Measurements from ENCODE around the gene GDF10. TPM values are rescaled to one million over a fixed set of nuclear protein-coding genes. Genes with fewer than 3 reads are reported as not detected.

The GDF10 gene
- total and polyA plus RNA-seq, 2 donors (not counting 3 experiments of a cell fraction or from before 2014, with no cell fraction given) = not detected

GRCh38 chr10:47336387-47337134, 36.6 kb downstream of the GDF10 start:
- Histone ChIP-seq H4K20me1 (replicated peaks; ENCODE audit: control insufficient read depth, extremely low read depth, insufficient read depth, low read length) (no peaks in the 10 kb centered on the region), H3K4me1 (ENCODE audit: control insufficient read depth, extremely low read depth, insufficient read depth, low read length) (no peaks in the 10 kb centered on the region), H3K4me2 (ENCODE audit: insufficient read depth, low read length) (no peak overlapping the region), H3K4me3 (replicated peaks in 1 of 3; ENCODE audit: insufficient read depth in 1 of 3, low read depth in 1 of 3, low read length in 3 of 3) (no peak overlapping the region), H3K9me1 (replicated peaks; ENCODE audit: control insufficient read depth, extremely low read depth, insufficient read depth, low read length) (no peaks in the 10 kb centered on the region), H3K79me2 (ENCODE audit: control insufficient read depth, insufficient read depth, low read length) (no peaks in the 10 kb centered on the region), H3K27me3 (ENCODE audit: control insufficient read depth in 2 of 2, insufficient read depth in 2 of 2, low read length in 2 of 2) (peaks cover 0 to 8% of the 10 kb centered on the region in 2 experiments), H3K9me3 (replicated peaks; ENCODE audit: control insufficient read depth, insufficient read depth, low read length) (no peaks in the 10 kb centered on the region), H3K9ac (replicated peaks; ENCODE audit: extremely low read depth, insufficient read depth, low read length) (no peak overlapping the region), H3K27ac (ENCODE audit: insufficient read depth, low read depth, low read length) (no peak overlapping the region), H3K36me3 (ENCODE audit: control insufficient read depth in 2 of 2, extremely low read depth in 1 of 2, insufficient read depth in 2 of 2, low read length in 2 of 2) (no peaks in the 10 kb centered on the region), H2AFZ (ENCODE audit: low read depth, low read length) (no peak overlapping the region)
- ChIA-PET CTCF (no interaction called here), POLR2A (no interaction called here)
- FAIRE-seq (no peak), DNase-seq (ENCODE audit: low read depth, low spot score) (no peak)
- no TSS peak for BruUV-seq (replicated peaks)
- dilution Hi-C loops (cut with MboI; ENCODE audit: extremely low pct_ligation_motif_present, low sequenced_read_pairs) = no loop called here
- intact Hi-C loops (cut with micrococcal nuclease) = no loop called here
- TF ChIP-seq POLR2AphosphoS5 (IDR thresholded peaks at IDR 0.05; ENCODE audit: insufficient read depth, low read depth, low read length) = no peak
- no peak for TF ChIP-seq MYC (IDR thresholded peaks at IDR 0.05; ENCODE audit: low read depth, low read length)
- no peak for TF ChIP-seq EZH2 (IDR thresholded peaks at IDR 0.05; ENCODE audit: borderline replicate concordance, low read depth, low read length, severe bottlenecking)
- no peak for TF ChIP-seq GATA2 (IDR thresholded peaks at IDR 0.05; ENCODE audit: insufficient read depth, insufficient read length, low read depth, low read length)

GRCh38 chr10:47337310-47337709, 37.3 kb downstream of the GDF10 start:
- no peaks in the 10 kb centered on the region for H3K9me3 ChIP-seq (replicated peaks; ENCODE audit: control insufficient read depth, insufficient read depth, low read length)
- BruUV-seq (replicated peaks) = no TSS peak
- peaks cover 0 to 8% of the 10 kb centered on the region in 2 experiments for H3K27me3 ChIP-seq (ENCODE audit: control insufficient read depth in 2 of 2, insufficient read depth in 2 of 2, low read length in 2 of 2)
- no peak overlapping the region for H3K9ac ChIP-seq (replicated peaks; ENCODE audit: extremely low read depth, insufficient read depth, low read length)
- ChIA-PET CTCF (interaction anchor here (2.1 kb wide), 1 partner anchor 290 kb away, joined by 8 read pairs; no protein-coding TSS in a partner anchor), POLR2A (no interaction called here)
- no peak overlapping the region for H3K27ac ChIP-seq (ENCODE audit: insufficient read depth, low read depth, low read length)
- H3K4me1 ChIP-seq (ENCODE audit: control insufficient read depth, extremely low read depth, insufficient read depth, low read length) = no peaks in the 10 kb centered on the region
- H3K4me2 ChIP-seq (ENCODE audit: insufficient read depth, low read length) = no peak overlapping the region
- H2AFZ ChIP-seq (ENCODE audit: low read depth, low read length) = no peak overlapping the region
- H3K36me3 ChIP-seq (ENCODE audit: control insufficient read depth in 2 of 2, extremely low read depth in 1 of 2, insufficient read depth in 2 of 2, low read length in 2 of 2) = no peaks in the 10 kb centered on the region
- no peaks in the 10 kb centered on the region for H3K9me1 ChIP-seq (replicated peaks; ENCODE audit: control insufficient read depth, extremely low read depth, insufficient read depth, low read length)
- no peak overlapping the region for H3K4me3 ChIP-seq (replicated peaks in 1 of 3; ENCODE audit: insufficient read depth in 1 of 3, low read depth in 1 of 3, low read length in 3 of 3)
- DNase-seq (ENCODE audit: low read depth, low spot score) = no peak
- H4K20me1 ChIP-seq (replicated peaks; ENCODE audit: control insufficient read depth, extremely low read depth, insufficient read depth, low read length) = no peaks in the 10 kb centered on the region
- TF ChIP-seq MYC (IDR thresholded peaks at IDR 0.05; ENCODE audit: low read depth, low read length) (no peak), JUN (IDR thresholded peaks at IDR 0.05; ENCODE audit: borderline replicate concordance, insufficient read depth, insufficient read length, low read depth) (no peak), POLR2A (IDR thresholded peaks at IDR 0.05; ENCODE audit: low read depth, low read length) (no peak), GATA2 (IDR thresholded peaks at IDR 0.05; ENCODE audit: insufficient read depth, insufficient read length, low read depth, low read length) (no peak), MAX (IDR thresholded peaks at IDR 0.05; ENCODE audit: insufficient read depth, insufficient read length) (no peak), FOS (IDR thresholded peaks at IDR 0.05; ENCODE audit: borderline replicate concordance, insufficient read depth, low read length) (no peak), EZH2 (IDR thresholded peaks at IDR 0.05; ENCODE audit: borderline replicate concordance, low read depth, low read length, severe bottlenecking) (no peak), POLR2AphosphoS5 (IDR thresholded peaks at IDR 0.05; ENCODE audit: insufficient read depth, low read depth, low read length) (no peak)
- TF ChIP-seq, protein P1, sequence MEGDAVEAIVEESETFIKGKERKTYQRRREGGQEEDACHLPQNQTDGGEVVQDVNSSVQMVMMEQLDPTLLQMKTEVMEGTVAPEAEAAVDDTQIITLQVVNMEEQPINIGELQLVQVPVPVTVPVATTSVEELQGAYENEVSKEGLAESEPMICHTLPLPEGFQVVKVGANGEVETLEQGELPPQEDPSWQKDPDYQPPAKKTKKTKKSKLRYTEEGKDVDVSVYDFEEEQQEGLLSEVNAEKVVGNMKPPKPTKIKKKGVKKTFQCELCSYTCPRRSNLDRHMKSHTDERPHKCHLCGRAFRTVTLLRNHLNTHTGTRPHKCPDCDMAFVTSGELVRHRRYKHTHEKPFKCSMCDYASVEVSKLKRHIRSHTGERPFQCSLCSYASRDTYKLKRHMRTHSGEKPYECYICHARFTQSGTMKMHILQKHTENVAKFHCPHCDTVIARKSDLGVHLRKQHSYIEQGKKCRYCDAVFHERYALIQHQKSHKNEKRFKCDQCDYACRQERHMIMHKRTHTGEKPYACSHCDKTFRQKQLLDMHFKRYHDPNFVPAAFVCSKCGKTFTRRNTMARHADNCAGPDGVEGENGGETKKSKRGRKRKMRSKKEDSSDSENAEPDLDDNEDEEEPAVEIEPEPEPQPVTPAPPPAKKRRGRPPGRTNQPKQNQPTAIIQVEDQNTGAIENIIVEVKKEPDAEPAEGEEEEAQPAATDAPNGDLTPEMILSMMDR (IDR thresholded peaks at IDR 0.05; ENCODE audit: extremely low read depth in 1 of 2, insufficient read depth in 1 of 2, low read depth in 1 of 2, low read length in 2 of 2) = no peak
- no peaks in the 10 kb centered on the region for H3K79me2 ChIP-seq (ENCODE audit: control insufficient read depth, insufficient read depth, low read length)
- dilution Hi-C loops (cut with MboI; ENCODE audit: extremely low pct_ligation_motif_present, low sequenced_read_pairs) (no loop called here), intact Hi-C loops (cut with micrococcal nuclease) (no loop called here)
- FAIRE-seq = no peak
